OCI-LY1 (cell line): ENCODE measurements around the gene POLE.

ENCODE experiments used
- H2AFZ ChIP-seq: fragments of 200-600 bp; sonication (generic), shearing (Covaris generic); 2 replicates; pipeline ENCODE4 v1.6.0; 2014; ENCODE audit warnings: antibody characterized with exemption, mild to moderate bottlenecking, low read length
- H3F3A ChIP-seq: fragments of 200-600 bp; sonication (generic), shearing (Covaris generic); 2 replicates; pipeline ENCODE4 v1.6.0; 2014; ENCODE audit warnings: mild to moderate bottlenecking, antibody characterized with exemption, low read length, moderate library complexity; ENCODE audit not compliant: insufficient read depth
- H3K27ac ChIP-seq: fragments of 200-600 bp; sonication (generic); 2 replicates; pipeline ENCODE4 v1.5.1; 2014; ENCODE audit warnings: low read length, mixed run types, mild to moderate bottlenecking, low read depth; ENCODE audit not compliant: poor library complexity, severe bottlenecking
- H3K27me3 ChIP-seq: fragments of 200-600 bp; sonication (generic); 2 replicates; pipeline ENCODE4 v1.6.0; 2014; ENCODE audit warnings: antibody characterized with exemption, mild to moderate bottlenecking, low read length, moderate library complexity; ENCODE audit not compliant: insufficient read depth
- H3K36me3 ChIP-seq: fragments of 200-600 bp; sonication (generic); 2 replicates; pipeline ENCODE4 v1.6.1; 2014; ENCODE audit warnings: mild to moderate bottlenecking, antibody characterized with exemption, low read length, moderate library complexity, mixed read lengths; ENCODE audit not compliant: insufficient read depth
- H3K4me1 ChIP-seq: fragments of 200-600 bp; sonication (generic); 2 replicates; pipeline ENCODE4 v1.5.1; 2014; ENCODE audit warnings: mild to moderate bottlenecking, low read length, moderate library complexity; ENCODE audit not compliant: insufficient read depth, severe bottlenecking
- H3K4me2 ChIP-seq: fragments of 200-600 bp; sonication (generic), shearing (Covaris generic); 2 replicates; pipeline ENCODE4 v1.6.1; 2014; ENCODE audit warnings: low read length
- H3K4me3 ChIP-seq: fragments of 200-600 bp; sonication (generic); 2 replicates; pipeline ENCODE4 v1.5.1; 2014; ENCODE audit warnings: low read length, low read depth, mild to moderate bottlenecking, mixed read lengths; ENCODE audit not compliant: poor library complexity, severe bottlenecking
- H3K79me2 ChIP-seq: fragments of 200-600 bp; shearing (Covaris generic); 2 replicates; pipeline ENCODE4 v1.6.1; 2016; ENCODE audit warnings: mixed run types, low read length, mixed read lengths; ENCODE audit not compliant: insufficient read depth
- H3K9ac ChIP-seq: fragments of 200-600 bp; sonication (generic), shearing (Covaris generic); 2 replicates; pipeline ENCODE4 v1.6.1; 2014; ENCODE audit warnings: mild to moderate bottlenecking, low read length, mixed read lengths
- H3K9me2 ChIP-seq: fragments of 200-600 bp; sonication (generic), shearing (Covaris generic); 2 replicates; pipeline ENCODE4 v1.6.1; 2014; ENCODE audit warnings: low read depth, mild to moderate bottlenecking, low read length, mixed read lengths
- H3K9me3 ChIP-seq: fragments of 200-600 bp; shearing (Covaris generic); 2 replicates; pipeline ENCODE4 v1.6.1; 2014; ENCODE audit warnings: low read length, mixed read lengths
- H4K20me1 ChIP-seq: fragments of 200-600 bp; sonication (generic), shearing (Covaris generic); 2 replicates; pipeline ENCODE4 v1.6.0; 2016; ENCODE audit warnings: mild to moderate bottlenecking, low read length; ENCODE audit not compliant: insufficient read depth
- CTCF ChIP-seq: fragments of 200-600 bp; sonication (generic), shearing (Covaris generic); IDR thresholded peaks from 2 replicates; pipeline ENCODE4 v1.5.1; 2017; ENCODE audit warnings: mild to moderate bottlenecking, antibody characterized with exemption, low read length, moderate library complexity, mixed read lengths
- EZH2 ChIP-seq: fragments of 200-600 bp; sonication (generic), shearing (Covaris generic); IDR thresholded peaks from 2 replicates; pipeline ENCODE4 v1.8.0; 2017; ENCODE audit warnings: borderline replicate concordance, mixed run types, mild to moderate bottlenecking, antibody characterized with exemption, low read length, moderate library complexity, mixed read lengths

Gene POLE

DNA sequence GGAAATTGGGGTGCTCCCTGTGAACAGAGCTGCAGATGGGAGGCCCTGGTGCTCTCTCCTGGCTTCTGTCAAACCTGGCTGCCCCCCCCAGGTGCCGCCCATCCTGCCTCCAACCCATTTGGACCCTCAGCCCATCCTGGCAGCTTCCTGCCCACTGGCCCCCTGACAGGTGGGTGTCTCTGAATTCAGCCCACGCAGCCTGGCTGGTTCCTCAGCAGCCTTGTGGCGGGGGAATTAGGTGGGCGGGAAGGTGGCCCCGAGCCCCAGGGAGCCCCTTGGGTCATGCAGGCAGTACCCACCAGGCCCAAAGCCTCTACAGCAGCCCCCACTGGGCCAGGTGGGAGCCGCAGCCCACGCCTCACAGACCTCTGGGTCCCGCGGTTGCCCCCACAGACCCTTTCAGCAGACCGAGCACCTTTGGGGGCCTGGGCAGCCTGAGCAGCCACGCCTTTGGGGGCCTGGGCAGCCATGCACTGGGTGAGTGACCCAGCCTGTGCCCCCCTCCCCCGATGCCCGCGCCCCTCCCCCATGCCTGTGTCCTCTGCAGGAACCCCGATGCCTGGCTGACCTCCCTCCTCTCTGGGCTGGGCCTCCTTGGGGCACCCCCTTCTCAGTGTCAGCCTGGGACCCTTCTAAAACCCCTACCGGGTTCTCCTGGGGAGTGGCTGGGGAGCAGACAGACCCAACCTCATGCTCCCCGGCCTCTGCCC lies 105.6 kb downstream of the POLE start:
- no peak overlapping the region for H3K27ac ChIP-seq
- H3K4me2 ChIP-seq: no peak overlapping the region
- TF ChIP-seq EZH2 (no peak), CTCF (no peak)
- no peaks in the 10 kb centered on the region for H3K36me3 ChIP-seq
- no peaks in the 10 kb centered on the region for H3K9me2 ChIP-seq
- H3K4me3 ChIP-seq: no peak overlapping the region
- no peak overlapping the region for H3K9ac ChIP-seq
- no peaks in the 10 kb centered on the region for H3K79me2 ChIP-seq
- H3K4me1 ChIP-seq: no peaks in the 10 kb centered on the region
- H3F3A ChIP-seq: no peaks in the 10 kb centered on the region
- no peaks in the 10 kb centered on the region for H3K27me3 ChIP-seq
- H4K20me1 ChIP-seq: no peaks in the 10 kb centered on the region
- H3K9me3 ChIP-seq: no peaks in the 10 kb centered on the region
- H2AFZ ChIP-seq: no peak overlapping the region

- Histone ChIP-seq H3K36me3 (no peaks in the 10 kb centered on the region), H3K4me1 (no peaks in the 10 kb centered on the region), H3K4me3 (no peak overlapping the region), H4K20me1 (no peaks in the 10 kb centered on the region), H3K4me2 (no peak overlapping the region), H3K79me2 (no peaks in the 10 kb centered on the region), H2AFZ (no peak overlapping the region), H3K9me3 (no peaks in the 10 kb centered on the region), H3K9me2 (no peaks in the 10 kb centered on the region), H3F3A (no peaks in the 10 kb centered on the region), H3K27ac (no peak overlapping the region), H3K9ac (no peak overlapping the region), H3K27me3 (no peaks in the 10 kb centered on the region)
- no peak for TF ChIP-seq EZH2
- TF ChIP-seq CTCF: no peak
These were observed 106.3 kb downstream of the POLE start for GRCh38 chr12:132580701-132581292.

GRCh38 chr12:132579744-132580143 lies 107.4 kb downstream of the POLE start:
- H3F3A ChIP-seq: no peaks in the 10 kb centered on the region
- H3K27me3 ChIP-seq: no peaks in the 10 kb centered on the region
- TF ChIP-seq CTCF (no peak), EZH2 (no peak)
- no peaks in the 10 kb centered on the region for H3K4me1 ChIP-seq
- H4K20me1 ChIP-seq: no peaks in the 10 kb centered on the region
- H3K27ac ChIP-seq: no peak overlapping the region
- H3K4me3 ChIP-seq: no peak overlapping the region
- no peak overlapping the region for H2AFZ ChIP-seq
- no peaks in the 10 kb centered on the region for H3K36me3 ChIP-seq
- no peak overlapping the region for H3K9ac ChIP-seq
- H3K9me3 ChIP-seq: no peaks in the 10 kb centered on the region
- H3K9me2 ChIP-seq: no peaks in the 10 kb centered on the region
- no peak overlapping the region for H3K4me2 ChIP-seq
- no peaks in the 10 kb centered on the region for H3K79me2 ChIP-seq
